Activated T-cell treated with anti-CD3 and anti-CD28 coated beads for 24 hours (primary cell): Measurements from ENCODE around the gene ATP6V1F.
"Not testable (repeated sequence)": the region's sequence is repeated elsewhere in the genome, so short reads cannot be mapped to it uniquely, and the experiment has no call there.

Experiments
- DNase-seq: peaks from one replicate; pipeline ENCODE4 v3.0.0-alpha.2; 2020; ENCODE audit warnings: low read depth

ATP6V1F gene

GRCh38 chr7:128903621-128904361 is 41.1 kb downstream of the ATP6V1F start:
- no peak for DNase-seq

DNA sequence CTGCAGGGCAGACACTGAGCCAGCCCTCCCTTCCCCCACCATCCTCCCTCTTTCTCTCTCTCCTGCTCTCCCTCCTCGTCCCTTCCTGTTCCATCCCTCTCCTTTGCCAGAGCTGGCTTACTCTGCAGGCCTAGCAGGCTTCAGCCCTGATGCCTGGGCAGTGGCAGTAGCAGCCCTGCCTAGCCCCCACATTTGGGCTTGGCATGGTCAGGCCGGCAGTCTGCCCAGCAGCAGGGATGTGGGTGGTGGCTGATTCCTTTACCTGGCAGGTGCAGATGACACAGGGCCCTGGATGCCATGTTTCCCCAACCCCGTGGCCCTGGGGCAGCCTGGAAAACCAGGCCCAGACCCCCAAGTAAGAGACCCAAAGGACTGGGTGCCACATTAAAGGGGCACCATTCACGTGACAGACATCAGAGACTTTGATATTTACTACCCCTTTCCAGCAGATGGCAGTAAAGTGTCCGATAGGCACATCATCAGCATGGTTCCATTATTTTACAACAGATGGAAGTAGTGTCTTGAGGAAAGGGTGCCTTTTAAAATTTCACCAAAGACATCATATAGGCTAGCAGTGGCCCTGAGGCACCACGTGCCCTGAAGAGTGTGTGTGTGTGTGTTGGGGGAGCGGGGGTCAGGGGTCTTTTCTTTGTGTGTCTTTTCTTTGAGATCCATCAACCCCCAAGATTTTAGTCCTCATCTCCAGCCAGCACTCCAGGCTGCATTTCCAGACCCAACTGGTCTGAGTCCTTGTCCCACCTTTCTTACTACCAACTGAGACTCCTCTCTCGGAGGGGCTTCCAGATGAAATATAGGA is 41.9 kb downstream of the ATP6V1F start:
- no peak for DNase-seq

DNA sequence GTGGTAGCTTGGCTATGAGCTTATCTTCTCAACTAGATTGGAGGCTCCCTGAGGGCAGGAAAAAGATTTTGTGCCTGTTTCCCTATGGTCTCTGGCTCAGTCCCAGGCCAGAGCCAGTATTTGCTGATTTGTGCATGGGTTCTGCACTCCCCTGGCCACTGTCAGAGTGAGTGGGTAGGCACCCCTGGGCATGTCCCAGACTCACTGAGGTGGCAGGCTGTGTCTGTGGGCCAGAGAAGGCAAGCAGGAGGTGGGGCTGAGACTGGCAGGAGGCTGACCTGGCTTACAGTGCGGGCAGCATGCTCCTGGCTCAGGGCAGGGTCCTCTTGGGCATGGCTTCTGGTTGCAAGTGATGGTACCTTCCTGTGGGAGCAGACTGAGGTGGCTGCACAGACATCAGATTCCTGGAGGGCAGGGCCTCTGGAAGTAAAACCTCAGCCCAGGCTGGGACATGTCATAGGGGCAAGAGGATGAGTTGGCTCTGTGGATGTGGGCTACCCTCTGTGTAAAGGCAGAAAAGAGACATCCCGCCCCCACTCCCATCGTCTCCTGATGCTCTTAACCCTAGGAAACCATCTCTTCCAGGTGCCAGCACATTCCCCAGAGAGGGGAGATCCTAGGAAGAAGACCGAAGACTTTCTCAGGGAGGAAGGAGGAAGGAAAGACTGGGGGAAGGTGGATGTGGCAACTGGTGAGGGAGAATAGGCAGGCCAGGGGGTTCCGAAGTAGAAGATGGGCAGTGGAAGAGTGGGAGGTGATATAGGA is 43.5 kb downstream of the ATP6V1F start:
- DNase-seq: no peak

DNA sequence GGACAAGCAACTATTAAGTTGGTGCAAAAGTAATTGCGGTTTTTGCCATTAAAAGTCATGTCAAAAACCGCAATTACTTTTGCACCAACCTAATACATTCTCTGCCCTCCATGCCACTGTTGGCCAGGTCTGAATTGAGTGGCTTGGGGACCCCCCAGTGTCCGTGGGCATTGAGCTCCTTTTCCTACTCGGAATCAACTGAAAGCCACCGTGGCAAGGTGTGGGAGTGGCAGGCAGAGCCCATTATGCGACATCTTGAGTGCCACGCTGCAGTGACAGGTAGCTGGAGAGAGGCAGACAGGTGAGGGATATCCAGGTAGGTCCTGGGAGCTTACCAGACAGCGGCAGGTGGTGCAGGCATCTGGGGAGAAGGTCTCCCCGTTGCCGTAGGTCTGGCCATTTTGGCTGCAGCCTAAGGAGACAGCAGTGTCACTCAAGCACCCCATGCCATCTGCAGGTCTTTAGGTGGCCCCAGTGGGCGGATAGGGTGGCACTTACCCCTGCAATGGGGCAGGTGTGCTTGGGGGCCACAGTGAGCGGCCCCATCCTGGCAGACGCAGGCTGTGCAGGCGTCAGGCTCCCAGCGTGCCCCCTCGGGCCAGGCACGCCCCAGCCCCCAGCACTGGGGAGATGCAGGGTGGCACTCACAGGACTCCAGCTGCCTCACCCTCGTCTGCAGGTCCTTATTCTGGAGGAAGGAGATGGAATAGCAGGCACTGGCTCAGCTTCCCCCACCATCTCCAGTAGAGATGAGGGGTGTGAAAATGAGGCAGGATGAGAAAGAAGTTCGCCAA is 44.3 kb downstream of the ATP6V1F start:
- DNase-seq: no peak

DNA sequence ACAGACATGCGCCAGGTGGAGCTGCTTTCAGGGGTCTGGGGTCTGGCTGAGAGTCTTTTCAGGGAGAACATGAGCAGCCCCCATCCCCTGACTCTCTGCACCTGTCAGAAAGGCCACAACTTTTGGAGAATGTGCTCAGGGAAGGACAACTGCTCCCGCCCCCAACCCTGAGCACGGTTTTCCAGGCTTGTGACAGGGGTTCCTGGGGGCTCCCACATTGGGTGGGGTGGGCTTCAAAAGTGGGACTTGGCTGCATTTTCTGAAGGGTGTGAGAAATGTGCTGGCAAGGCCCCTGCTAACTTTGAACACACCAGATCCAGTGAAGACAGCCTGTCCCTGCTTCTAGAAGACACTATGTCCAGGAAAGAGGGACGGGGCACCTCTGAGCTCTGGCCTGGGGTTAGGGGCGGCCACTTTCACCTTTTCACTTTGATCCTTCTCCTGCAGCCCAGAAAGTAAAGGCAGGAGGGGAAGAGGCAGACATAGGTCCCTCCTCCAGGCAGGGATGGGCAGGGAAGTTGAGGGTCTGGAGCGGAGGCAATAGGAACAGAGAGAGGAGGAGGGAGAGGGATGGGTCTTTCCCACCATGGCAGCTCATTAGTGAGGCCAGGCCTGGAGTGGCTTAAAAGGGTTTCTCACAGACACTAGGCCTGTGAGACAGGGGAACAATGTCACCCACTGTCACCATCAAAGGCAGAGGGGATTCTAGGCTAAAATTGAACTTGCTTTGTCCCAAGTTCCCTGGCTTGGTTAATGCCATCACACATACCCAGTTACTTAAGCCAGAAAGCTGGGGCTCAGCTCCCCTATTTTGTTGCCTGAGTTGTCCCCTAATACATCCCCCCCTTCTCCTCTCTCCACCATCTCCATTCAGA is 46.3 kb downstream of the ATP6V1F start:
- no peak for DNase-seq

DNA sequence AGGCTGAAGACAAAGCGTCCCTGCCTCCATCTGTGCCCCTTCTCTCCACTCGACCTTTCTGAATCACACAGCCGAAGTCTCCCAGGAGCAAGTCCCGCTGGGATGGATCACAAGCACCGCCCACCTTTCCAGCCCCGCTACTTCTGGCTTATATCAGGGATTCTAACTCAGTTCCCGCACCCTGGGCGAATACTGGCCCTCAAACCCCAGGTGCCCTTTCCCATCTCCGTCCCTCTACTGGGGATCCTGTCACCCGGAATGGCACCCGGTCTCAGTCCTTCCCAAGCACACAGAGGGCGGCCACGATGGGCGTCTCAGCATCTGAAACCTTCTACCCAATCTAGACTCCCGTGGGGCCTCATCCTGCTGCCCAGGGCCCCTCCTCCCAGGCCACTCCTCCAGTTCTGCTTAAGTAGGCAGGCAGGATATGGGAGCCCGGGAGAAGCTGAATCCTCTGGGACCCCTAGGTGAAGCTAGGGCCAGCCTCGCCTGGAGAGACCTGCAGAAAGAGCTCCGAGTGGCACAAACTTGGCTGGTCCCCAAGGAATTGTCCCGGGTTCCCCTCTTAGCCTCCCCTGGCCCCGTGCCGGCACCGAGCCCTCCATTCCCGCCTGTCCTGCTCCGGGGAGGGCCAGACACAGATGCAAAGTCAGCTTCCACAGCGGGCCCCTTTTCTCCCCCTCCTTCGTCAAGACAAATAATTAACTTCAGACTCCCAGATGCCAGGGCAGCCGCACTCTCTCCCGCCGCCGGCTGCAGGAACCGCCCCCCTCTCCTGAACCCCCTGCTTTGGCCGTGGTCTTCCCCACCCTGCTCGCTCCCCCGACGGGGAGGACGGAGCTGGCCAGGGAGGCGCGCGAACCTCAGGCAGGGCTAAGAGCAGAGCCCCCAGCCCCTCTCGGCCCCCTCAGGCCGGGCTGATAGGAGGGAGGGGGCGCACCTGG is 47.2 kb downstream of the ATP6V1F start:
- DNase-seq: no peak

DNA sequence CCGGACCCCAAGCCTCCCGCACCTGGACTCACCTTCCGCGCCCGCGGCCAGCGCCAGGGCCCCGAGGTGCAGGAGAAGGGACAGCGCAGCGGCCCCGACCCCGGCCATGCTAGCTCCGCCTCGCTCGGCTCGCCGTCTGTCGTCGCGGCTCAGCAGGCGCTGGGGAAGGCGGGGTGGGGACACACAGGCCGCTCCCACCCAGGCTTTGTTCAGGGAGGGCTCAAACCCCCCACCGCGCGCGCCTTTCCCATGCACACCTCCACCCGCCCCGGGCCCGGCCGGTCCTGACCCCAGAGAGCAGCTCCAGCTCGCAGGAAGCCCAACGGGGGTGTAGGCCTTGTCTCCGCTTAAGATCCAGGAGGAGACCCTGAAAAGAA is 47.9 kb downstream of the ATP6V1F start, which contains the start of gene KCP:
TSS of gene KCP (minus strand) at position 141 of the 377 bp plus-strand sequence. CDS start at position 108, 33 bp downstream.
- no peak for DNase-seq

DNA sequence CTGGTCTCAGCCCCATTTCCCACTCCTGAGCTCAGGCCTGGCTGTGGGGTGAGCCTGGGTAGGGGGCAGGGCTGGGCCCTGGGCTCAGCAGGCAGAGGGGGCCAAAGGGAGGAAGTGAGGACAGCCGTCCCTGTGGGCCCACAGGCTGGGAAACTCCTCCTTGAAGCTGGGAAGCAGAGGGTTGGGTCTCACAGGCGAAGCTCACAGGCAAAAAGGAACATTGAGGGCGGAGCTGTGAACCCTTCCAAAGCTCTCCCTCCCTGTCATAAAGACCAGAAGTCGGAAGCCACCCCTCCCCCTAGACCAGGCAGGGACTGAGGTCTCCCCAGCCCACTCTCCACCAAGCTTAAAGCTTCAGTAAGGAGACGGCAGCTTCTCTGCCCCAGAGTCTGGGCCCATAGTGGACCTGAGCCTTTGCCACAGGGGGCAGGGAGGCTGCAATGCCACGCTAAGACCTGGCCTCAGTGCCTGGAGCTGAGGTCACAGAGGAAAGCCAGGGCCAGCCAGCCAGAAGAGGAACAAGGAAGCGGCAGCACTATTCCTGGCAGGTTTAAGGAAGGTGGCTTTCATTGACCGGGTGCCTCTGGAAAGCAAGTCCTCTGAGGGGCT is 48.9 kb downstream of the ATP6V1F start:
- DNase-seq: no peak

DNA sequence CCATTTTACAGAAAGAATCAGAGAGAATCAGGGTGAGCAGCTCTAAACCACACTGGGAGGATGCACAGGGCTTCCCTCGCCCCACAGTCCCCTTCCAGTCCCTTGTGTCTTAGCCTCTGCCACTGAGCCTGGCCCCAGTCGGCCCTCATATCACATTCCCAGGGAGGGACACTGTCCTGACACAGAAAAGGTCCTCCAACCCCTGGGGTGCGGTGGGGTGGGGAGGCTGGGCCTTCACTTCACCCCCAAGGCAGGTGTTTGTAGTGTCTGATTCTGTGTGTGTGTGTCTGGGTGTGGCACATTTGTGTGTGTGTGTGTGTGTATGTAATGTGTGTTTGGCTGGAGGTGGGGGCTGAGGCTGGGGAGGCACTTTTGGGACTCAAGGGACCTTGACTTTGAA is 49.6 kb downstream of the ATP6V1F start:
- DNase-seq: no peak

DNA sequence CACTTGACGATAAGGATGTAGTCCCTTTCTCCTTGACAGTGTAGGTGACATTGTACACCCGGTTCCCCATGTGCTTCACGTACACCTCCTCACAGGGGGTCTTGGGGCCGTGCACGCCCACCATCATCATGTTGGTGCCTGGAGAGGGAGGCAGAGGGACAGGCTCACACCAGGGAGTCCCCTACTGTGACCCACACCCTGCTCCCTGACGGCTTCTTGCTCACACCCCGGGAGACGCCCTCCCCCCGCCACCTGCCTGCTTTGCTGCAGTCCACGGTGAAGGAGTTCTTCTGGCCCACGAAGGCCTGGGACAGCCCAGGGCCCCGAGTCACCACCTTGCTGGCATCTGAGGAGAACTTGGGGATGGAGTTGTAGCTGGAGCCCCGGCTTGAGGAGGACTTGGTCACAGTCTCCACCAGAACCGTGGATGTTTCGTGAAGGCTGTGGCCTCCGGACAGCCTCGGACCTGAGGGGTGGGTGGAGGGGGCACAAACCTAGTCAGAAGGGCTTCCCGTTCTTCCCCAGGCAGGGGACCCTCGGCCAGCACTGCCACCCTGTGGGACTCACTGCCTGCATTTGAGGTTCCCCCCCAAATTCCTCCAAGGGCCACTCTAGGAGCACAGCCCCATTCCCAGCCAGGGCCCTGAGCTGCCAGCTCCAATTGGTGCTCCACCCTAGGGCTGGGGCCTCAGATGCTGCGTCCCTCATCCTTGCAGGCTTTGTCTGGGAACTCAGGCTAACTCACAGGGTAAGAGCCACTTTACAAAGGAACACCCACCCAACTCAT is 50.2 kb downstream of the ATP6V1F start:
- not testable (repeated sequence) for DNase-seq

GRCh38 chr7:128913870-128914565 is 51.4 kb downstream of the ATP6V1F start:
- DNase-seq: no peak

- DNase-seq: no peak
Observed at GRCh38 chr7:128914566-128915151, 52.0 kb downstream of the ATP6V1F start.

GRCh38 chr7:128915271-128915819 is 52.7 kb downstream of the ATP6V1F start:
- no peak for DNase-seq
